HK-2 (cell line): ENCODE results near the gene CARD9.
"Not testable (repeated sequence)": the region's sequence is repeated elsewhere in the genome, so short reads cannot be mapped to it uniquely, and the experiment has no call there.

Experiments
- DNase-seq: peaks from one replicate; pipeline ENCODE4 v3.0.0-alpha.2; 2018; ENCODE audit not compliant: unreplicated experiment

CARD9 gene

GRCh38 chr9:136373300-136374182 lies at the start of gene CARD9:
Gene CARD9 (minus strand): TSS chr9:136373669. CDS start chr9:136372078, 1,591 bp downstream.
- DNase-seq: peak; percentile 41

DNA sequence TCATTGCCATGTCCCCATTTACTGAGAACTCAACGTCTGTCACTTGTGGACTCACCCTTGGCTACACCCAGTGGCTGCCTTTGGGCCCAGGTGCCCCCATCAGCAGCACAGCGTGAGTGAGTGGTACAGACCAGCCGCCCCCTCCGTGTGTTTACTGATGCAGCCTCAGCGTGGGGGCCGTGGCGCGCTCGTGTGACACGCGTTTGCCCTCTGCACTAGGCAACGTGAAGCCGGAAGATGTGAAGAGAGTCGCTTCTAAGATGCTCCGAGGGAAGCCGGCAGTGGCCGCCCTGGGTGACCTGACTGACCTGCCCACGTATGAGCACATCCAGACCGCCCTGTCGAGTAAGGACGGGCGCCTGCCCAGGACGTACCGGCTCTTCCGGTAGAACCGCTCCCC lies 49.4 kb upstream of the CARD9 start:
- DNase-seq: no peak

- DNase-seq: no peak
Observed at GRCh38 chr9:136421791-136422190, 48.3 kb upstream of the CARD9 start.

DNA sequence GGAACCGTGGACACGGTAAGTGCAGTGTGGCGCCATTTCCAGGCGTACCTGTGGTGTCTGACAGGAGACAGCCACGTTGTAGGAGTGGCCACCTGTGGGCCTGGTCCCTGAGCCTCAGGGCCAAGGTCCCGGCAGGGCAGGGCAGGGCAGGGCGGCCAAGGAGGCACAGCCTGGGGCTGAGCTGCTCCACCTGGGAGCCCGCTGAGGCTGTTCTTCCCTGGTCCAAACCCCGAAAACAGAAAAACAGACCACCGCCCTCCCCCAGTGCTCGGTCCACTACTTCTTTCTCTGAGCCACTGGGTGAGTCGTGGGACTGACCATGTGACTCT lies 45.6 kb upstream of the CARD9 start:
- DNase-seq: no peak

DNA sequence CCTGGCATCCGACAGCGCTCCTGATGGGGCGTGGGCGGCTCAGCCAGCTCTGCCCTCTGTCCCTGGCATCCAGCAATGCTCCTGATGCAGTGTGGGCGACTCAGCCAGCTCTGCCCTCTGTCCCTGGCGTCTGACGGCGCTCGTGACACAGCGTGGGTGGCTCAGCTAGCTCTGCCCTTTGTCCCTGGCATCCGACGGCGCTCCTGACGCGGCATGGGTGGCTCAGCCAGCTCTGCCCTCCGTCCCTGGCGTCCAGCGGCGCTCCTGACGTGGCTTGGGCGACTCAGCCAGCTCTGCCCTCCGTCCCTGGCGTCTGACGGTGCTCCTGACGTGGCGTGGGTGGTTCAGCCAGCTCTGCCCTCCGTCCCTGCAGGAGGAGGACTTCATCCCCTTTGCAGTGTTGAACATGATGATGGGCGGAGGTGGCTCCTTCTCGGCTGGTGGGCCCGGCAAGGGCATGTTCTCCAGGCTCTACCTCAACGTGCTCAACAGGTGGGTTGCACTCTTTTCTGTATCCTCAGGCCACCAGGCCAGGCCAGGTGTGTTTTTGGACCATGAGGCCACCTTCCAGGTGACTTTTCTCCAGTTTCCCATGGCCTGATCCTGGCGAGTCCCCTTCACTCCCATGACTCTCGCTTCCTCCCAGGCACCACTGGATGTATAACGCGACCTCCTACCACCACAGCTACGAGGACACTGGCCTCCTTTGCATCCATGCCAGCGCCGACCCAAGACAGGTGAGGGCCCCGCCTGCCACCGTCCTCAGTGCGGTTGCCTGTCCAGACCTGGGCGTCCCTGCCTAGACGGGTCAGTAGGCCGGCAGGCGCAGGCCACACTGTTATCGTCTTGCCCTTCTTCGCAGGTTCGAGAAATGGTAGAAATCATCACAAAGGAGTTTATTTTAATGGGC lies 45.0 kb upstream of the CARD9 start:
- no peak for DNase-seq

DNA sequence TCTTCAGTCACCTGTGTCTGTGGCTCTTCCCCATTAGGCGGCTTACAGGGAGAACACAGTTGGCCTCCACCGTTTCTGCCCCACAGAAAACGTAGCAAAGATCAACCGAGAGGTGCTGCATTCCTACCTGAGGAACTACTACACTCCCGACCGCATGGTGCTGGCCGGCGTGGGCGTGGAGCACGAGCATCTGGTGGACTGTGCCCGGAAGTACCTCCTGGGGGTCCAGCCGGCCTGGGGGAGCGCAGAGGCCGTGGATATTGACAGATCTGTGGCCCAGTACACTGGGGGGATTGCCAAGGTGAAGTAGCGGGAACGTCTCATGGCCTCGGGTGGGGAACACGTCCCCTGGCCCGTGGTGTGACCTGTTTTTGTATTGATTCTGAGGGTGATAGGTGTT lies 43.4 kb upstream of the CARD9 start:
- DNase-seq: no peak

DNA sequence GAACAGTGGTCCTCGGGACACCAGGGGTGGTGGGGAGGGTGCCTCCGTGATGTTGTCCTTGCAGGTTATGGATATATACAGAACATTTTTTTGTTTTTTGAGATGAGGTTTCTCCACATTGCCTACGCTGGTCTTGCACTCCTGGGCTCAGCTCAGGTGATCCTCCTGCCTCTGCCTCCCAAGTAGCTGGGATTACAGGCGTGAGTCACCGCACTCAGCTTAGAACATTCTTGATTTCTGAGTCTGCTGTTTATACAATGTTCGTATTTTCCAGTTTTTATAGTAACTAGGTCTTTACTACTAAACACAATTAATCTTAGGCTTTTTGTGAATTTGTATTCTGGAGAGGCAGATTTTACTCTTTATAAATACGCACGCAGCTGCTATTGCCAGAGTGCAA lies 43.0 kb upstream of the CARD9 start:
- DNase-seq: no peak

DNA sequence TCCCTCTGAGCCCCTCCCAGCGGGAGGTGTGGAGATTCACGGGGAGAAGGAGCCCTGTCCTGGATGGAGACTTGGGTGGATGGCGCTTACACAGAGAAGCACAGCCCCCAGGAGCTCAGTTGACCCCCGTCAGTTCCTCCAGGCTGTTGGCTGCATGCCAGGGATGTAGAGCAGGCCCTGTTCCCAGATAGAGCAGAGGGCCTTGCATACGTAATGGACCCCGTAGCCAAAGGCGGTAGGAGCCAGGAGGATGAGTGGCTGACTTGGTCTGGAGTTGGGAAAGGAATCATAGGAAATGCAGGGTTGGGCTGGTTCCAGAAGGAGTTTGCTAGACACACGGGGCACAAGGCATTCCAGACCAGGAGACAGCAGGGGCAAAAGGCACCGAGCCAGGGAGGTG lies 39.5 kb upstream of the CARD9 start:
- no peak for DNase-seq

DNA sequence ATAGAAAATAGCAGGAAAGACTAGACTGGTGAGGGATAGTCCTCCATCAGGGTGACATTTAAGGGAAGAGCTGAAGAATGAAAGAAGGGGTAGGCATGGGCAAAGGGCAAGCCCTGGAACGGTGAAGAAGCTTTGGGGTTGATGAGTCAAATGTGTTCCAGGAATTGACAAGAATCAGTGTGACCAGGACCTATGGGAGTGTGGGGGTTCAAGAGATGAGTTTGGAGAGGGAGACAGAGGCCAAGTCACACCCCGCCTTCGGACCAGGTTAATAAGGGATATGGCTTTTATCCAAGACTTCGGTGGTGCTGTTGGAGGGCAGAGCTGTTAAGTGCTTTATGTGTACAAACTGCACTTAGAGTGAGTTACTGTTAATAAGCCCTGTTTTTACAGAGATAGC lies 37.9 kb upstream of the CARD9 start:
- DNase-seq: no peak

DNA sequence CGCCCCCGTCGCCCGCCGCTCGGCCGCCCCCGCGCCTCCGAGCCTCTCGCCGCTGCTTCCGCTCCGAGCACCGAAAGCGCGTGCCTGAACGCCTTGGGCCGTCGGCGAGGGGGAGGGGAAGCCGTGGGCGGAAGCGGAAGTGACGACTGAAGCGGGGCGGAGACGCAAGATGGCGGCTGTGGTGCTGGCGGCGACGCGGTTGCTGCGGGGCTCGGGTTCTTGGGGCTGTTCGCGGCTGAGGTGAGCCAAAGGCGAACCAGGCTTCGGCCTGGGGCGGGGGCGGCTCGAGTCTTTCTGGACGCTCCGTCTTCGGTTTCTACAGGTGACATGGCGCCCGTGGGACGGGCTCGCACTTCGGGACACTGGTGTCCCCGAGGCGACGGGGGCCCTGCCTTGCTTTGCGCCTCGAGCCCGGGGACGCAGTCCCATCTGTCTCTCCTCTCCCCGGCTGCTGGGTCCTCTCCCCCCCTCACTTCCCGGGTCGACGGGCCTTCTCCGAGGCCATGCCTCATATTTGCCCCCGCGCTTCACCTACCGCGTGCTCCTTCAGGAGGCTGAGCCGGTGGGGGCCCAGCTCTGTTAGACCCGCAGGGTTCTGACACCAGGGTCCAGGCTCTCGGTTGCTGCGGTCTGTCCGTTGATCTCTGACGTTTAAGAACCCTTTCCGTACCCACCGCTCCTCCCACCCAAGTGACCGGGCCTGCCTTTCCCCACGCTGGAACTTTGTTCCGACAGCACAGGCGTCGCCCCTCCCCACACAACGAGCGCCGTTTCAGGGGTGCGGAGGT lies 37.2 kb upstream of the CARD9 start, which contains the start of the genes ENTR1 and PMPCA:
ENTR1 (minus strand) TSS at position 115 of the 788 bp plus-strand sequence. CDS start 217 bp downstream, outside the sequence.
PMPCA (plus strand) TSS at position 159 of the 788 bp plus-strand sequence; CDS start at position 170, 11 bp downstream.
- peak; percentile 92 for DNase-seq

- peak; percentile 61 for DNase-seq
Observed at GRCh38 chr9:136409557-136410455, 36.3 kb upstream of the CARD9 start.

DNA sequence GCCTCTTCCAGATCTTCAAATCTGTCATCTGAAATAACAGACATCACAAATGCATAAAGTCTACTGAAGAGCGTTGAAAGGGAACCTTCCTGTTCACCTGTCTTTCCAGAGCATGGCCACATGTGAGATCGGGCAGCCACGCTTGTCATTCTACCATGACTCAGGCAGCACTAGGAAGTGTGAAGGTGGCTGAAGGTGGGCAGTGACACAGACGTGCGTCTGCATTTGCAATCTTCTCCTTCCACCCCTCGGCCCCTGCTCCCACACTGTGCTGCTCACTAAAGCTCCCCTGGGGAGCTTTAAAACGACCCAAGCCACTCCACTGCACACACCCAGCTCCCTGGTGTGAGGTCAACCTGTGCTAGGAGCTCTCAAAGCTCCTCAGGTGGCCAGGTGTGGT lies 34.4 kb upstream of the CARD9 start:
- DNase-seq: no peak

DNA sequence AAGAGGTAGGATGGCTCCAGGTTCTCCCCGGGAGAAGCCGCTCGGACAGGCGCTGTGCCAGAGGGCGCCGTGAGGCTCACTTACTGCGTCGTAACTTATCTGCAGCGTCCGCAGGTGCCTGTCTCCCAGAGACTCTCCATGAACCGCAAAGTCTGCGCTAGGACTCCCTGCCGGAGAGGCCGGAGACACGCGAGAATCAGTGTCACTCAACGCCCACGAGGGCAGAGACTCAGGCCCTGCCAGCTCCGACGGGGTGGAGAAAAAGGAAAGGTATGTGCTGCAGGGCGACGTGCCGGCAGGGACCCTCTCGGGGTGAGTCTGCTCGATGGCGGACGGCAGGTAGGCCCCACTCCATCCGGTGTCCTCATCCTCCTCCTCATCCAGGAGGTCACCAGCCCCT lies 33.6 kb upstream of the CARD9 start:
- not testable (repeated sequence) for DNase-seq

DNA sequence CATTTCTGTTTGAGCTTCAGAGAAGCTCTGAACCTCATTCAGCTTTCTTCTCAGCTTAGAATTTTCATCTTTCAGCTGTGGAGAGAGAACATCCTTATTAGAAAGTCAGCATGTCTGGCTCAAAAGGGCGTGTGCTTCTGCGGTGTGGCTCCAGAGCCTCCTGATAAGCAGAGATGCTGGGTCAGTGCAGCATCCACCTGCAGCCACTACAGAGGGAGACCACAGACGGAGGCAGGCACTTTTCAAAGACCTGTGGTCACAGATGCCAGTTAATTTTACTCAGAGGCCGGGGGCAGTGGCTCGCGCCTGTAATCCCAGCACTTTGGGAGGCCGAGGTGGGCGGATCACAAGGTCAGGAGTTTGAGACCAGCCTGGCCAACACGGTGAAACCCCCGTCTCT lies 32.4 kb upstream of the CARD9 start:
- DNase-seq: not testable (repeated sequence)

DNA sequence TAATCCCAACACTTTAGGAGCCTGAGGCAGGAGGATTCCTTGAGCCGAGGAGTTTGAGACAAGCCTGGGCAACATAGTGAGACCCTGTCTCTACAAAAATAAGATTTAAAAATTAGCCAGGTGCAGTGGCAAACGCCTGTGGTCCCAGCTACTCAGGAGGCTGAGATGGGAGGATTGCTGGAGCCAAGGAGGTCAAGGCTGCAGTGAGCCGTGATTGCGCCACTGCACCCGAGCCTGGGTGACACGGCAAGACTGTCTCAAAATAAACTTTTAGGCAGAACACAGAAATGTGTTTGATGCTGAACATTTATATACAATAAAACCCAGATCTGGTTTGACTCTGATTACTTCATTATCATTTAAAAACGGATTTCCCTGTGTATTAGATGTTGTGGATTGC lies 32.0 kb upstream of the CARD9 start:
- DNase-seq: no peak

DNA sequence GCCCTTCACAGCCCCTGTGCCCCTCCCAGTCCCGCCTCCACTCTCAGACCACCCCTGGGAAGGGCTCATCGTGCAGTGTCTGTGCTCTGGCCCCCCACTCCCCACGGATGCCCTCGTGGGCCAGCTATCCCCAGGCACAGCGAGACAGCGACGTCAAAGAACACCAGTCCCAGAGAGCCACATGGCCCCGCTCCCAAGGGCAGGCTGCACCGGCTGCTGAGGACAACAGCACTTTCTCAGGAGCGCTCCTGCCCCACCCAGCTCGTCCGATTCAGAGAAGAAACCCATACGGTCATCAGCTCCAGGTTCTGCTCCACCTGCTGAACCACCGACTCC lies 31.3 kb upstream of the CARD9 start:
- DNase-seq: no peak

GRCh38 chr9:136403915-136404800 lies 30.7 kb upstream of the CARD9 start:
- DNase-seq: no peak

DNA sequence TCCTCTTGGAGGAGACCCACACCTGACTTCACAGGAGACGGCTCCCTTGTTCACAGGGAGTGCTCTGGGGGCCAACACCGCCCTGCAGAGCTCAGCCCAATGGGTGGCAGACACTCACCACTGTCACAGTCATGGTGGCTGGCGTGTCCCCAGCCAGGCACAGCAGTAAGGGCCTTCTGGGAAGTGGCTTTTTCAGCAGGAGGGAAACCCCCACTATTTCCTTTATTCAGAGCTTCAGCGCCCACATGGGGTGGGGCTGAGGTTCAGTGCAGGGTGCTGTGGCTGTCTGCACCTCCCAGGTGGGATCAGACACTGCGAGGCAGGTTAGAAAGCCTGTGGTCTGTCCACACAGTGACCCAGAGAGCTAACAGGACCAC lies 30.1 kb upstream of the CARD9 start:
- no peak for DNase-seq

DNA sequence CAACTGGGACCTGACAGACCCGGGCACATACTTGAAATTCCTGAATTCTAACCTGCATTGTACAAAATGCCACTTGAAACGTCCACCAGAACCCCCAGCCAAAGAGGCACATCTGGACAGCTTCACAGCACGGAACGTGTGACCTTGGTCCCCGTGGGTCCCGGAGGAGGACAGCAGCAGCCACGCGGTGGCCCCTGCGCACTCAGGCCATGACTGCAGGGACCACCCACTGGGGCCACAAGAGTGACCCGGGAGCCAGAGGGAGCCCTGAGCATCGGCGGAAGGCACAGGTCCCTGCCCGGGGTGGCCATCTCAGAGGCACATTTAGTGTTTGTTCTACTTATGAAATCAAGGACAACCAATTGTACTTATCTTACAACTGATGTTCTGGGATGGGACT lies 28.6 kb upstream of the CARD9 start:
- DNase-seq: no peak
